Heart left ventricle (tissue), 16 donors: ENCODE measurements around the gene EPHX1. TPM values are rescaled to one million over a fixed set of nuclear protein-coding genes. Genes with fewer than 3 reads are reported as not detected.

Source experiments
- ATAC-seq, 4 donors: fragments of 200-7000 bp; cut with Tn5 transposase; one replicate each; pipeline ENCODE4 v1.9.1; 2020 to 2022; ENCODE audit warnings: moderate library complexity in 4 of 4, mild to moderate bottlenecking in 3 of 4, moderate number of reproducible peaks in 1 of 4
- DNase-seq, 5 donors: peaks; one replicate each; pipeline ENCODE4 v3.0.0-alpha.2; 2020
- H3K27ac ChIP-seq, 12 donors: fragments of 200-600 bp; sonication (generic) in 4 of 12; one replicate each; pipeline versions ENCODE4 v1.5.0 to v1.8.0; 2016 to 2022; ENCODE audit warnings: mild to moderate bottlenecking in 2 of 12
- H3K27me3 ChIP-seq, 9 donors: fragments of 200-600 bp; sonication (generic) in 2 of 9; one replicate each; pipeline versions ENCODE4 v1.5.1 to v1.8.0; 2016 to 2022; ENCODE audit warnings: mild to moderate bottlenecking in 3 of 9
- H3K36me3 ChIP-seq, 9 donors: fragments of 200-600 bp; sonication (generic) in 2 of 9; one replicate each; pipeline versions ENCODE4 v1.5.0 to v1.8.0; 2018 to 2022; ENCODE audit warnings: mild to moderate bottlenecking in 2 of 9
- H3K4me1 ChIP-seq, 12 donors: fragments of 200-600 bp; sonication (generic) in 4 of 12; one replicate each; pipeline versions ENCODE4 v1.5.0 to v1.8.0; 2016 to 2022; ENCODE audit warnings: mild to moderate bottlenecking in 3 of 12
- H3K4me3 ChIP-seq, 12 donors: fragments of 200-600 bp; sonication (generic) in 4 of 12; one replicate each; pipeline versions ENCODE4 v1.5.0 to v1.8.0; 2017 to 2022; ENCODE audit warnings: mild to moderate bottlenecking in 9 of 12, moderate library complexity in 4 of 12
- H3K9me3 ChIP-seq, 12 donors: fragments of 200-600 bp; sonication (generic) in 4 of 12; one replicate each; pipeline versions ENCODE4 v1.5.0 to v1.8.0; 2016 to 2022; ENCODE audit warnings: mild to moderate bottlenecking in 1 of 12
- POLR2A ChIP-seq, 2 donors: fragments of 450-650 bp; IDR thresholded peaks; one replicate each; pipeline ENCODE4 v1.6.1; 2017; ENCODE audit warnings: antibody characterized with exemption in 2 of 2, mild to moderate bottlenecking in 2 of 2, moderate library complexity in 2 of 2
- WGBS, 4 donors: extraction: QIAGEN DNeasy Blood & Tissue Kit in 2 of 4; methylation state at CpG; one replicate each; pipeline versions ENCODE4 v1.1.5 to v1.1.7; 2013 to 2018; 5-methylcytosine and 5-hydroxymethylcytosine counted together
- intact Hi-C, 10 donors: fragments of 100-400 bp; cut with DNase I; formaldehyde crosslinking; loops; one replicate each; pipeline versions ENCODE4 v1.11.1 to v1.14.2; 2022
- polyA plus RNA-seq, 2 donors: library from polyadenylated mRNA; stranded (reverse); fragments of 200-250 nt; gene quantifications; one replicate each; pipeline ENCODE4 v1.2.3, GENCODE V29; 2013
- total RNA-seq, 9 donors: library from RNA; depleted of rRNA in 2 of 9; stranded (reverse); fragments of >200 nt in 2 of 9; fragmentation: NEBNext Ultra II Directional in 3 of 9; extraction: Animal tissue kit (Norgen Biotek cat#: 25700) in 3 of 9; gene quantifications; one replicate each; pipeline versions ENCODE4 v1.1.0 to v1.2.4, GENCODE V29; 2016 to 2023
- TF ChIP-seq, protein P1 (sequence below), 12 donors: fragments of 200-600 bp; sonication (generic) in 4 of 12; IDR thresholded peaks; one replicate each; pipeline versions ENCODE4 v1.5.0 to v1.8.0; 2018 to 2022; ENCODE audit warnings: antibody characterized with exemption in 12 of 12, mild to moderate bottlenecking in 5 of 12
- donor health status: ischemic (EF 13 %, LVEDD 7.1; RV severe dilation, severe dysfunction).
- donor health status: healthy with polysubstance abuse.
- donor health status: DM: no; HTN: yes; CAD: no.
- donor health status: DM: no; HTN: no; CAD: no.
- donor health status: ischemic (EF 25% LVEDD 6.9; RV normal size, moderate dysfunction).
- donor health status: ischemic (EF 25% LVEDD 5.7; RV mildly dilated, moderate dysfunction).
- donor health status: healthy.
- donor health status: DM: yes; HTN: yes; CAD: no.
- donor health status: ischemic (EF 35%, LVEDD 5.7; RV mildly dilated, moderate dysfunction).
- donor health status: nonischemic (EF 11% LVEDD 7.7; RV severe dilation, severe dysfunction).
- donor health status: DM: yes; HTN: yes; CAD: no.
- donor health status: PGD.
- donor health status: ischemic (EF 29% LVEDD 5.4; RV normal size, mild dysfunction).
- donor health status: nonischemic (EF 23%, LVEDD 6.1; RV moderate dilation, normal function).

The EPHX1 gene
- total and polyA plus RNA-seq, 11 donors, result 22.2 to 96.8 (median 45.4) TPM

DNA sequence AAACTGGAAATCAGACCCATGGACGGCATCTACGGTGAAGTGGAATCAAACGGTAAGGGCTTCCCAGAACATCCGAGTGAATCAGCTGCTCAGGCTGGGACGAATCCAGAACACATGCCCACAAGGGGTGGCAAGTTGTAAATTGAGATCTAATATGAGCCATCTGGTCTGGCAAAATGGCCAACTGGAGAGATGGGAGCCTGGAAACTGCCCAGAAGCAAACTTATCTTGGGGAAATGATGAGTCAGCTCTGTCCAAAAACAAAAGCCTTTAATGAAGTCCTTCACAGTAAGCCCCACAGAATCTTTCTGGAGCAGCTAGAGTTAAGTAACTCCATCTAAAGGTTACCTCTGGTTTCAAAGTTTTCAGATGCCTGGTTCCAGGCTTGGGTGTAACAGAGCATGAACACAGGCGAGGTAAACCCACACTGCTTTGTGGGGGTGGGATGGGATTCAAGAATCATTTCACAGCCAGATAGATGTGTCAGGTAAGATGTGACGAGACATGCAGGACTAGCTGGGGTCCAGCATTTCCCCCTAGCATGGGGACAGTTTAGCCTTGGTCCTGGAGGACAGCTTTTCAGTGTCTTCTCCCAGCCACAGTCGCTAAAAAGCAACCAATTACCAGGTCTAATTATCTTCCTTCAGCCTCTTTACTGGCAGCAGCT, 42.8 kb upstream of the EPHX1 start:
- no peaks in the 10 kb centered on the region for H3K27me3 ChIP-seq
- WGBS, 4 donors, result 35 to 46% (median 38%) methylated on average over 8 of the region's 8 CpGs
- TF ChIP-seq, protein P1, sequence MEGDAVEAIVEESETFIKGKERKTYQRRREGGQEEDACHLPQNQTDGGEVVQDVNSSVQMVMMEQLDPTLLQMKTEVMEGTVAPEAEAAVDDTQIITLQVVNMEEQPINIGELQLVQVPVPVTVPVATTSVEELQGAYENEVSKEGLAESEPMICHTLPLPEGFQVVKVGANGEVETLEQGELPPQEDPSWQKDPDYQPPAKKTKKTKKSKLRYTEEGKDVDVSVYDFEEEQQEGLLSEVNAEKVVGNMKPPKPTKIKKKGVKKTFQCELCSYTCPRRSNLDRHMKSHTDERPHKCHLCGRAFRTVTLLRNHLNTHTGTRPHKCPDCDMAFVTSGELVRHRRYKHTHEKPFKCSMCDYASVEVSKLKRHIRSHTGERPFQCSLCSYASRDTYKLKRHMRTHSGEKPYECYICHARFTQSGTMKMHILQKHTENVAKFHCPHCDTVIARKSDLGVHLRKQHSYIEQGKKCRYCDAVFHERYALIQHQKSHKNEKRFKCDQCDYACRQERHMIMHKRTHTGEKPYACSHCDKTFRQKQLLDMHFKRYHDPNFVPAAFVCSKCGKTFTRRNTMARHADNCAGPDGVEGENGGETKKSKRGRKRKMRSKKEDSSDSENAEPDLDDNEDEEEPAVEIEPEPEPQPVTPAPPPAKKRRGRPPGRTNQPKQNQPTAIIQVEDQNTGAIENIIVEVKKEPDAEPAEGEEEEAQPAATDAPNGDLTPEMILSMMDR (IDR thresholded peaks at IDR 0.05), result no peak
- TF ChIP-seq POLR2A (IDR thresholded peaks at IDR 0.05), result no peak
- H3K27ac ChIP-seq, result peak overlapping the region; percentile 55 to 89 (median 79)
- H3K4me3 ChIP-seq, result no peak overlapping the region
- DNase-seq, result peak in 4 of 5 donors; percentile 40 to 70 (median 57)
- peak; percentile 32 to 65 (median 54) for ATAC-seq
- H3K9me3 ChIP-seq, result no peaks in the 10 kb centered on the region
- intact Hi-C loops, result loop anchor here in 5 of 10 donors (5.0 to 10.0 kb wide), 5 partner anchors 70 to 200 kb away; partner anchors contain the start of gene ENAH (in 2 of the 5)
- no peaks in the 10 kb centered on the region for H3K36me3 ChIP-seq
- peaks cover 8 to 87% (median 63%) of the 10 kb centered on the region in 12 donors for H3K4me1 ChIP-seq

DNA sequence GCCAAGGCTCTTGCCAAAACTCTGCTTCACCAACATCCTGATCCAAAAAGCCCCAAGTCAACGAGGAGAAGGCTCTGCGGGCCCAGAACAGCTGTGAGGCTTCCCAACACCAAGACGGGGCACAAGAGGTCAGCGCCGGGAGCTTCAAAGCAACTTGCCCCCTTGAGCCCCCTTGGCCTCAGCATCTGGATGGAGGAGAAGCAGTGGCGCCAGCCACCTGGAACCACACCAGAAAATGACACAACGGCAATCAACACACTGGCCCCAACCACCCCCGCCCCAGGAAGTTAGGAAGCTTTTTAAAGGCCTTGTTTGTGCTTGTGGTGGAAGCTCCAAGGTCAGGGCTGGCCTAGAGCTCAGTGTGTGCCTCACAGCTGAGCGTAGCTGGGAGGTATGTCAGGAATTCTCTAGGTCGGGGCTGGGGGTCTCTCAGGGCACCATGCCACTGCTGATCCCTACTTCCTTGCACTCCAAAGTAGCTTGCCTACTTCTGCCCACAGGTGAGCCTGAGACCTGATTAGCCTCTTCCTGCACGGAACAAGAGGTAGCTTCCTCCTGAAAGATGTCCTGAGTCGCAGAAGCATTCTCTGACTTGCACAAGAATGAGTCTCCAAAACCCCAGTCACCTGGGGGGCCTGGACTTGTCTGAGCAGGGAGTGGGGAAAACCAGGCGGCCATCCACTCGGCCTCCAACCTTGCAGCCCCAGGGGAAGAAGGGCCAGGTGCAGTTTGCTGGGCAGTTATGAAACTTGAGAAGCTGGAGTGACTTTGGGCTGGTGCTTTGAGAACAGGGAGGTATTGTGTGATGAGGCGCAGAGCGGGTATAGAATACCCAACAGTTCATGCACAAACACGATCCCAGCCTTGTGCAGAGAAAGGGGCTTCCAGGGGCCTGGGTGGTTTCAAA, 42.0 kb upstream of the EPHX1 start:
- H3K9me3 ChIP-seq, result no peaks in the 10 kb centered on the region
- no peaks in the 10 kb centered on the region for H3K36me3 ChIP-seq
- ATAC-seq (peak; percentile 35 to 68 (median 64)), DNase-seq (peak; percentile 80 to 89 (median 86))
- WGBS, 4 donors, result 51 to 60% (median 56%) methylated on average over 12 to 17 of the region's 17 CpGs
- peak overlapping the region; percentile 55 to 89 (median 79) for H3K27ac ChIP-seq
- no peak overlapping the region for H3K4me3 ChIP-seq
- TF ChIP-seq POLR2A (IDR thresholded peaks at IDR 0.05), result no peak
- TF ChIP-seq, protein P1 (IDR thresholded peaks at IDR 0.05), result no peak
- peaks cover 8 to 87% (median 62%) of the 10 kb centered on the region in 12 donors for H3K4me1 ChIP-seq
- intact Hi-C loops, result loop anchor here in 6 of 10 donors (2.0 to 10.0 kb wide), 7 partner anchors 71 to 287 kb away; partner anchors contain the start of gene ENAH (in 3 of the 6)
- no peaks in the 10 kb centered on the region for H3K27me3 ChIP-seq

DNA sequence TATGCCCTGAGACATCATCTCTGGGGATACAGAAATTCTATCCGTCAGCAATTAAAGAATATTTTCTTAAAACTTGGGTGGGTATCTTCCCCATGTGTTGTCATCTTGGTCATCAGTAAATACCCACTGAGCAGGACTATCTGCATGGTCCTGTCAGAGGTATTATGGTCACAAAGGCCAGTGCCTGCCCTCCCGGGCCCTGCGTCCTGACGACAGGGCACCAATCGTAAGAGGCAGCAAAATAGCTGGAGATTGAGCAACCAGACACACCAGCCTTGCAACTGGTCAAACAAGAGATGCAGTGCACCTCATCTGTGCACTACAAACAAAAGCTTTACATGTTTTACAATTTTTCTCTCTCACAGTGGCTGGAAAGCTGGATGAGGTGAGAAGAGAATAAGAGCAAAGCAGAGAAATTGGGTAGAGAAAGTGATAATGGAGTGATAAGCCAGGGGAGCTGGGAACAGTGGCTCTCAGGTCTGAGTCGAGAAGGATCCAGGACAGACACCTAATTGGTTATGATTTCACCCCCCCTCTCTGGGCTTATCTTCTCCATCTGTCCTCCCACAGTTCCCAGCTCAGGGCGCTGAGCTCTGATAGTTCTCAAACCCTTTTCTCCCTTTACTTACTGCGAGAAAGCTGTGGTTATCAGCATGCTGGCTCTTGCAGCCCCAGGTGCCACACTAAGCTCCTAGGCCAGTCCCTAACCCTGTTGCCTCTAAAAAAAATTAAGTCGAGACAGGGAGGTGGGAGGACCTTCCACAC, 41.1 kb upstream of the EPHX1 start:
- Histone ChIP-seq H3K36me3 (no peaks in the 10 kb centered on the region), H3K27me3 (no peaks in the 10 kb centered on the region), H3K4me1 (peaks cover 5 to 82% (median 53%) of the 10 kb centered on the region in 12 donors), H3K4me3 (no peak overlapping the region), H3K27ac (peak overlapping the region in 8 of 12 donors; percentile 60 to 89 (median 81)), H3K9me3 (no peaks in the 10 kb centered on the region)
- no peak for TF ChIP-seq POLR2A (IDR thresholded peaks at IDR 0.05)
- TF ChIP-seq, protein P1 (IDR thresholded peaks at IDR 0.05), result no peak
- intact Hi-C loops, result loop anchor here in 6 of 10 donors (2.0 to 10.0 kb wide), 7 partner anchors 72 to 288 kb away; partner anchors contain the start of gene ENAH (in 3 of the 6)
- WGBS, 4 donors, result 79 to 90% (median 84%) methylated on average over 9 of the region's 9 CpGs
- ATAC-seq (no peak), DNase-seq (no peak)
